HG03139 (cell line): Measurements from ENCODE around the gene TNNC2.

ENCODE experiments used
- ATAC-seq: cut with Tn5 transposase; IDR thresholded peaks from one replicate; pipeline ENCODE4 v1.9.1; 2021; ENCODE audit not compliant: unreplicated experiment

TNNC2 gene

GRCh38 chr20:45788351-45788750 lies 38.8 kb downstream of the TNNC2 start:
- no peak for ATAC-seq

GRCh38 chr20:45783656-45784294 lies 43.3 kb downstream of the TNNC2 start:
- no peak for ATAC-seq

DNA sequence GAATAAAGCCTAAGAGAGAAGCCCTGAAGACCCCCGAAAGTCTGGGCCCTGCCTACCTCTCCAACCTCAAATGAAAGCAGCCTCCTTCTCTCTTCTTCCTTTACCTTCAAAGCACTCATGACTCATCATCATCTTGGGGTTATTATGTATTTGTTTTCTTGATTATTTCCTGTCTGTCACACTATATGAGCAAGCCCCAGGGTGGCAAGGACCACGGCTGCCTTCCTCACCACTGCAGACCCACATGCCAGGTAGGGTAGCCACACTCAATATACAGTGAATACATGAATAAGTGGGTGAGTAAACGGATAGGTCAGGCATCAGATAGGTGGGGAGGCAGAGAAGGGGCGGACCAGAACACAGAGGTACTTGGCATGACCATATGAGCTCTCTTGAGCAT lies 44.2 kb downstream of the TNNC2 start:
- ATAC-seq = no peak

GRCh38 chr20:45781391-45781931 lies 45.7 kb downstream of the TNNC2 start:
- ATAC-seq = no peak

DNA sequence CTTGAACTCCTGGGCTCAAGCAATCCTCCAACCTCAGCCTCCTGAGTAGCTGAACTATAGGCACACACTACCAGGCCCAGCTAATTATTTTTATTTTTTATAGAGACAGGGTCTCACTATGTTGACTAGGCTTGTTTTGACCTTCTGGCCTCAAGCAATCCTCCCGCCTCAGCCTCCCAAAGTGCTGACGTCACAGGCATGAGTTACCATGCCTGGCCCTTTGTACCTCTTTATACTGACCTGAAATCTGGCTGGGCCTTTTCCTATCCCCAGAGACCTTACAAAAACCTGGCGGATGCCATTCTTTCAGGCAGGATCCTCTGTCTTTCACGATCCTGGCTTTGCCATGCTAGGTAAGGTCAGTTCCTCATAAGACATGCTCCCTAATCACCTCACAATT lies 47.0 kb downstream of the TNNC2 start:
- no peak for ATAC-seq

DNA sequence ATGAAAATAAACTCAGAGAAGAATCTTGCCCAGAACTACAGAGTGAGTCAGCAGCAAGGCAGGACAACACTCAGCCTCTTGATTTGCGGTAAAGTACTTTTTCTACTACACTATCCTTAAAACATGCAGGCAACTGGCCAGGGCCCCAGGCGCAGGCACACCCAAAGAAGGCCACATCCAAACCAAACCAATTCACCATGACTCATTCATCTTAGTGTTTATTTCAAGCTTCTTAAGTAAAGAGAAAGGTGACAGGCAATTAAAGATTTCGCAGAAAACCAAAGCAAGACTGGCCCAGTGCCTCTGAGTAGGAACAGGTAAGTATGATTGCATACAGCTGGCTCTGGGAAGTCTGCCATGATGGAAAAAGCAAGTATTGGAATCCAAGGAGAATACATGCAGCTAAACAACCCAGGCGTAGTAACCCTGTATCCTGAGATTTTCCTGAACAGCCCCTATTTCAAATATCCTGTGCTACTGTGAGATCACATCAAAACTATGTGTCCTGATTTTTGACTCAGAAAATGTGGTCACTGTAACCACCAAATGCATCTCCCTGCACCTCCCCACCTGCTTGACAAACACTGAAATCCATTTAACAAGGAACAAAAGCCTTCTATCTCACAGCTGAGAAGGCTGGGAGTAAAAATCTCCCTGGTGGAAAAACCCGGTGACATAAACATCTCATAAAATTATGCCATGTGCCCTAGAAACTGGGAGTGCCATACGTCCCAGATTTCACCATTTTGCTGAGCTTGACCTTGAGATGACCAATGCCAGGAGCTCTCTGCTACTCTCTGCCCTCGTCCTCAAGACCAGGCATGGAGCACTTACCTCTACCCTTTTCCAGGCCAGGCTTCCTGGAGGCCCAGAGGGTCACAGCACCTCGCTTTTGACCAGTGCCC lies 47.8 kb downstream of the TNNC2 start:
- no peak for ATAC-seq

GRCh38 chr20:45776931-45777330 lies 50.2 kb downstream of the TNNC2 start:
- no peak for ATAC-seq

DNA sequence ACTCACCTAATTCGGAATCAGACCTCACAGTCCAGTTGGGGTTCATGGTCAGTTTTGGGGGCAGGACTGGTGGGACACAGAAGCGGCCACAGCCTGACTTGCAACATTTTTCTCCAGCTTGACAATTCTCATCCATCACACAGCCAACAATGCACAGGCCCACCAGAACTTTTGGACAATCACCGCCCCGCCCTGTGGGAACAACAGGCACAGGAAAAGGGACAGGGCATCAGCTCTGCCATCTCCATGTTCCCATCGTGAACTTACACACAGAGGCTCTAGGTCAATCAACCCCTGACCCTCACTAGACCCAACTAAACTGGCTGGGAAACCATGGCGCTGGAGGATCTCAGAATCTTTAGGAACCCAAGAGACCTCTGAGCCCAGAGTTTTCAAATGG lies 51.7 kb downstream of the TNNC2 start:
- ATAC-seq = no peak

GRCh38 chr20:45774945-45775344 lies 52.2 kb downstream of the TNNC2 start:
- ATAC-seq = no peak
